Mammary epithelial cell (primary cell): Measurements from ENCODE around the gene TXNRD2.

Source experiments
- EZH2 ChIP-seq: IDR thresholded peaks from 2 replicates; pipeline ENCODE4 v1.6.1; 2012; ENCODE audit warnings: low read length, inconsistent platforms, borderline replicate concordance
- TF ChIP-seq, protein P1 (sequence below), 2 donors: IDR thresholded peaks in 1 of 2; conservative IDR thresholded peaks in 1 of 2; 2 replicates each; pipeline ENCODE4 v1.5.1; 2011 to 2012; ENCODE audit warnings: inconsistent platforms in 2 of 2, low read length in 2 of 2, mild to moderate bottlenecking in 2 of 2, control low read depth in 1 of 2, low read depth in 1 of 2; ENCODE audit not compliant: insufficient read depth in 1 of 2; ENCODE audit errors: extremely low read depth in 1 of 2

DNA sequence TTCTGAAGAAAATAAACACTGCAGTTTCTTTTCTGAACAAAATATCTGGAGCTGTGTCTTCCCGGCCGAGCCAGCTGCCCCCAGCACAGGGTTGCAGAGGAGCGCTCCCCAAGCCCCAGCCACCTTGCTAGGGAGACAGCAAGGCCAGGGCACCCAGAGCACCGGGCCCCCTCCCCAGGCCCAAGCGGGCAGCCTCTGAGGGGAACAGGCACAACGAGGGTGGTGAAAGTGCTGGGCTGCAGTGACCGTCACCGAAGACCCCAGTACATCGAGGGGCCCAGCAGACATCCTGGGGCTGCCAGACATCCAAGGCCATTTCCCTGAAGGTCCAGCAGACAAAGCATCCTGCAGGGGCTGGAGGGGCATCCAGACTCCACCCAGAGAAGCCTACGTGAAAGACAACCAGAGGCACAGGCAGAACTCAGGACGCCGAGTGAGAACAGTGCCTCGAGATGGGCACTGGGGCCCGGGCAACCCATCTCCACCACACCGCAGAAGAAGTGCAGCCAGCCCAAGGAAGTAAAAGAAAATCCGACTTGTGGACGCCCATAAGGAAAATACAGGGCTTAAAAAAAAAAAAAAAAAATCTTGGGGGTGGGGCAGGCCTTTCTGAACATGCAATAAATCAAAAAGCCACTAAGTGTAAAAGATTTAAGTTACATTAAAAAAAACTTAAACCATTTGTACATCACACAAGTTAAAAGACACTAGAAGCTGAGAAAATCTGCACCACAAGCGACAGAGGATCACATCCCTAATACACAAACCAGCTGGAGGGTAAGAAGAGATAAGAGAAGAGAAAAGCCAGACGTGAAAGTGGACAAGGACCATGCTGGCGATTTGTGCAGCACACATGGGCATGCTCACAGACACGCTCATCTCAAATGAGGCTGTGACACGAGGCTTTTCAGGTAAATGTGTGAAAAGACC is 36.0 kb downstream of the TXNRD2 start:
- TF ChIP-seq, protein P1, sequence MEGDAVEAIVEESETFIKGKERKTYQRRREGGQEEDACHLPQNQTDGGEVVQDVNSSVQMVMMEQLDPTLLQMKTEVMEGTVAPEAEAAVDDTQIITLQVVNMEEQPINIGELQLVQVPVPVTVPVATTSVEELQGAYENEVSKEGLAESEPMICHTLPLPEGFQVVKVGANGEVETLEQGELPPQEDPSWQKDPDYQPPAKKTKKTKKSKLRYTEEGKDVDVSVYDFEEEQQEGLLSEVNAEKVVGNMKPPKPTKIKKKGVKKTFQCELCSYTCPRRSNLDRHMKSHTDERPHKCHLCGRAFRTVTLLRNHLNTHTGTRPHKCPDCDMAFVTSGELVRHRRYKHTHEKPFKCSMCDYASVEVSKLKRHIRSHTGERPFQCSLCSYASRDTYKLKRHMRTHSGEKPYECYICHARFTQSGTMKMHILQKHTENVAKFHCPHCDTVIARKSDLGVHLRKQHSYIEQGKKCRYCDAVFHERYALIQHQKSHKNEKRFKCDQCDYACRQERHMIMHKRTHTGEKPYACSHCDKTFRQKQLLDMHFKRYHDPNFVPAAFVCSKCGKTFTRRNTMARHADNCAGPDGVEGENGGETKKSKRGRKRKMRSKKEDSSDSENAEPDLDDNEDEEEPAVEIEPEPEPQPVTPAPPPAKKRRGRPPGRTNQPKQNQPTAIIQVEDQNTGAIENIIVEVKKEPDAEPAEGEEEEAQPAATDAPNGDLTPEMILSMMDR (conservative IDR thresholded peaks at IDR 0.05 in 1 of 2, IDR thresholded peaks at IDR 0.05 in 1 of 2; ENCODE audit: extremely low read depth in 1 of 2, insufficient read depth in 1 of 2, low read depth in 1 of 2, low read length in 2 of 2) = no peak
- TF ChIP-seq EZH2 = no peak
